ENCODE results near the gene MS4A1. TPM values are rescaled to one million over a fixed set of nuclear protein-coding genes. Genes with fewer than 3 reads are reported as not detected.

Gene MS4A1
- polyA plus RNA-seq, 1 of the 3 experiments (the other 2 are of a cell fraction), result not detected

- H3K9me2 ChIP-seq, result no peaks in the 10 kb centered on the region
- 0% methylated on average over 2 of the region's 2 CpGs for WGBS (ENCODE audit: low lambda C conversion rate)
- no peaks in the 10 kb centered on the region for H4K20me1 ChIP-seq (ENCODE audit: insufficient read depth)
- no peaks in the 10 kb centered on the region for H3K79me2 ChIP-seq (ENCODE audit: insufficient read depth)
- no peaks in the 10 kb centered on the region for H3F3A ChIP-seq (replicated peaks; ENCODE audit: insufficient read depth)
- H3K27ac ChIP-seq (ENCODE audit: low read depth in 2 of 2, low read length in 1 of 2), result no peak overlapping the region
- no peaks in the 10 kb centered on the region for H3K4me1 ChIP-seq (ENCODE audit: control insufficient read depth in 1 of 2, insufficient read depth in 2 of 2, low read depth in 1 of 2, low read length in 1 of 2)
- no peaks in the 10 kb centered on the region for H3K27me3 ChIP-seq (ENCODE audit: insufficient read depth)
- no peaks in the 10 kb centered on the region for H3K36me3 ChIP-seq (replicated peaks in 1 of 2; ENCODE audit: control insufficient read depth in 1 of 2, insufficient read depth in 2 of 2, low read length in 1 of 2)
- POLR2A ChIA-PET, result no interaction called here
- no peak for DNase-seq
- H3K9me3 ChIP-seq, result no peaks in the 10 kb centered on the region
- H2AFZ ChIP-seq (ENCODE audit: low read depth), result no peak overlapping the region
- no peak overlapping the region for H3K4me2 ChIP-seq
- CTCF ChIA-PET, result no interaction called here
- no peak overlapping the region for H3K4me3 ChIP-seq (ENCODE audit: low read depth in 2 of 2, low read length in 1 of 2)
- no peak overlapping the region for H3K9ac ChIP-seq
- TF ChIP-seq NFIC (IDR thresholded peaks at IDR 0.05; ENCODE audit: borderline replicate concordance) (no peak), JUND (IDR thresholded peaks at IDR 0.05) (no peak), TAF1 (IDR thresholded peaks at IDR 0.05; ENCODE audit: borderline replicate concordance, low read depth, low read length) (no peak), SMC3 (IDR thresholded peaks at IDR 0.05; ENCODE audit: low read depth, low read length) (no peak), CTCF (IDR thresholded peaks at IDR 0.05) (no peak), CHD2 (IDR thresholded peaks at IDR 0.05; ENCODE audit: low read length, partially characterized antibody) (no peak), FOXJ3 (CRISPR knock-in tag; IDR thresholded peaks at IDR 0.05) (no peak), YY1 (IDR thresholded peaks at IDR 0.05; ENCODE audit: low read depth) (no peak), USF2 (IDR thresholded peaks at IDR 0.05; ENCODE audit: borderline replicate concordance, low read depth, low read length) (no peak), ZBTB33 (IDR thresholded peaks at IDR 0.05; ENCODE audit: borderline replicate concordance, low read depth) (no peak), RAD21 (IDR thresholded peaks at IDR 0.05; ENCODE audit: low read length) (no peak), NRF1 (IDR thresholded peaks at IDR 0.05; ENCODE audit: low read depth, low read length) (no peak), RXRA (IDR thresholded peaks at IDR 0.05; ENCODE audit: borderline replicate concordance, low read depth) (no peak)
Measured at GRCh38 chr11:60420015-60420414, 35.6 kb upstream of the MS4A1 start.

DNA sequence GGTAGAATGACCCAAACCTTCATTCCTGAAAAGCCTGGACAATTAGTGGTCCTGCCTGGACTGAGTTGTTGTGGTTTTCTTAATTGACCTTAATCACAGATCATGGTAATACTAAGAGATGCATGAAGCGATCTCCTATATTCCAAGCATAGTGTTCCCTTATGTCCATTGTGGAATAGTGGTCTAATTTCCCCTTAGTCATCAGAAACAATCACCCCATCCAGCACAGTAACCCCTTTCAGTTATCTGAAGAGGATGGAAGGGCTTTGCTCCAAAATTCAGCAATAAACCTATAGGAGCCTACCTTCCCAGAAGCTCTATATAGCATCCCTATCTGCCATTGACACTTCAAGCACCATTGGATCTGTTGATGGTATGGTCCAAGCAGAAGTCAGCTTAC, 33.0 kb upstream of the MS4A1 start:
- Histone ChIP-seq H3K9ac (no peak overlapping the region), H3K9me3 (no peaks in the 10 kb centered on the region), H3F3A (replicated peaks; ENCODE audit: insufficient read depth) (no peaks in the 10 kb centered on the region), H2AFZ (ENCODE audit: low read depth) (no peak overlapping the region), H3K4me3 (ENCODE audit: low read depth in 2 of 2, low read length in 1 of 2) (no peak overlapping the region), H3K79me2 (ENCODE audit: insufficient read depth) (no peaks in the 10 kb centered on the region), H3K27ac (ENCODE audit: low read depth in 2 of 2, low read length in 1 of 2) (no peak overlapping the region), H3K4me2 (no peak overlapping the region), H3K27me3 (ENCODE audit: insufficient read depth) (no peaks in the 10 kb centered on the region), H3K4me1 (ENCODE audit: control insufficient read depth in 1 of 2, insufficient read depth in 2 of 2, low read depth in 1 of 2, low read length in 1 of 2) (no peaks in the 10 kb centered on the region), H3K9me2 (no peaks in the 10 kb centered on the region), H4K20me1 (ENCODE audit: insufficient read depth) (no peaks in the 10 kb centered on the region), H3K36me3 (replicated peaks in 1 of 2; ENCODE audit: control insufficient read depth in 1 of 2, insufficient read depth in 2 of 2, low read length in 1 of 2) (no peaks in the 10 kb centered on the region)
- ChIA-PET CTCF (no interaction called here), POLR2A (no interaction called here)
- DNase-seq, result no peak
- TF ChIP-seq RFX5 (IDR thresholded peaks at IDR 0.05; ENCODE audit: low read length) (no peak), TCF12 (IDR thresholded peaks at IDR 0.05) (no peak), ELF1 (IDR thresholded peaks at IDR 0.05) (no peak)
- WGBS (ENCODE audit: low lambda C conversion rate), result 10% methylated on average over 1 of the region's 1 CpG
